Neuronal stem cell (in vitro differentiated cells): ENCODE data around the gene DCLK2.

Experiments used
- DNase-seq: peaks from one replicate; pipeline ENCODE4 v3.0.0-alpha.2; 2013; ENCODE audit warnings: low spot score
- H2AFZ ChIP-seq: one replicate; pipeline ENCODE4 v1.6.1; 2013; ENCODE audit warnings: mild to moderate bottlenecking, low read length, inconsistent platforms
- H2AK5ac ChIP-seq: 2 replicates; pipeline ENCODE4 v1.6.1; 2013; ENCODE audit warnings: low read depth, mild to moderate bottlenecking, inconsistent platforms, low read length, moderate library complexity, mixed read lengths
- H2BK120ac ChIP-seq: 2 replicates; pipeline ENCODE4 v1.6.1; 2013; ENCODE audit warnings: low read depth, mild to moderate bottlenecking, inconsistent platforms, low read length, moderate library complexity, mixed read lengths
- H2BK12ac ChIP-seq: one replicate; pipeline ENCODE4 v1.6.1; 2013; ENCODE audit warnings: low read length, inconsistent platforms
- H2BK15ac ChIP-seq: 2 replicates; pipeline ENCODE4 v1.6.1; 2013; ENCODE audit warnings: mild to moderate bottlenecking, low read length, inconsistent platforms, mixed read lengths
- H2BK5ac ChIP-seq: one replicate; pipeline ENCODE4 v1.6.1; 2013; ENCODE audit warnings: inconsistent platforms, mild to moderate bottlenecking, low read length, moderate library complexity
- H3K14ac ChIP-seq: one replicate; pipeline ENCODE4 v1.6.1; 2013; ENCODE audit warnings: low read length, inconsistent platforms
- H3K18ac ChIP-seq: 2 replicates; pipeline ENCODE4 v1.6.1; 2013; ENCODE audit warnings: low read length, inconsistent platforms
- H3K23ac ChIP-seq: 2 replicates; pipeline ENCODE4 v1.6.1; 2013; ENCODE audit warnings: low read depth, mild to moderate bottlenecking, mixed read lengths, low read length, inconsistent platforms; ENCODE audit not compliant: poor library complexity
- H3K27ac ChIP-seq: replicated peaks from 3 replicates; pipeline ENCODE4 v1.5.1; 2013; ENCODE audit warnings: low read length, inconsistent platforms
- H3K27me3 ChIP-seq, 3 experiments: 2 replicates each; pipeline ENCODE4 v1.6.1; 2013; ENCODE audit warnings: low read length in 3 of 3, mild to moderate bottlenecking in 2 of 3, inconsistent platforms in 1 of 3, low read depth in 1 of 3, mixed read lengths in 1 of 3, moderate library complexity in 1 of 3; ENCODE audit not compliant: control insufficient read depth in 3 of 3, insufficient read depth in 3 of 3
- H3K36me3 ChIP-seq, 2 donors: replicated peaks in 1 of 2; 2 replicates each; pipeline ENCODE4 v1.6.1; 2013; ENCODE audit warnings: low read length in 2 of 2; ENCODE audit not compliant: control insufficient read depth in 2 of 2, insufficient read depth in 2 of 2
- H3K4ac ChIP-seq: 2 replicates; pipeline ENCODE4 v1.6.1; 2013; ENCODE audit warnings: inconsistent platforms, mild to moderate bottlenecking, low read length, moderate library complexity
- H3K4me1 ChIP-seq, 2 donors: 1 replicate in 1 of 2; 2 replicates in 1 of 2; pipeline ENCODE4 v1.6.1; 2013; ENCODE audit warnings: low read length in 2 of 2, low read depth in 1 of 2; ENCODE audit not compliant: control insufficient read depth in 2 of 2, insufficient read depth in 1 of 2
- H3K4me2 ChIP-seq: one replicate; pipeline ENCODE4 v1.6.1; 2013; ENCODE audit warnings: mild to moderate bottlenecking, low read length, inconsistent platforms; ENCODE audit not compliant: insufficient read depth, poor library complexity, severe bottlenecking
- H3K4me3 ChIP-seq, 2 donors: 2 replicates each; pipeline ENCODE4 v1.5.1; 2013; ENCODE audit warnings: low read length in 2 of 2, mild to moderate bottlenecking in 2 of 2, inconsistent platforms in 1 of 2, moderate library complexity in 1 of 2
- H3K79me1 ChIP-seq: one replicate; pipeline ENCODE4 v1.6.1; 2013; ENCODE audit warnings: low read depth, mild to moderate bottlenecking, inconsistent platforms, low read length, moderate library complexity
- H3K9ac ChIP-seq: one replicate; pipeline ENCODE4 v1.6.1; 2013; ENCODE audit warnings: mild to moderate bottlenecking, low read depth, low read length, inconsistent platforms; ENCODE audit not compliant: poor library complexity
- H3K9me3 ChIP-seq, 2 donors: replicated peaks in 1 of 2; 2 replicates each; pipeline versions ENCODE3 to v1.6.1; 2013; ENCODE audit warnings: low read length in 2 of 2, mild to moderate bottlenecking in 2 of 2, inconsistent platforms in 1 of 2, low read depth in 1 of 2, mixed read lengths in 1 of 2, moderate library complexity in 1 of 2; ENCODE audit not compliant: control insufficient read depth in 2 of 2, insufficient read depth in 1 of 2
- H4K8ac ChIP-seq: one replicate; pipeline ENCODE4 v1.6.1; 2013; ENCODE audit warnings: low read depth, mild to moderate bottlenecking, inconsistent platforms, low read length, moderate library complexity
- H4K91ac ChIP-seq: one replicate; pipeline ENCODE4 v1.6.1; 2013; ENCODE audit warnings: low read length, low read depth, mild to moderate bottlenecking, inconsistent platforms; ENCODE audit not compliant: poor library complexity
- WGBS, 2 donors: extraction: QIAGEN DNeasy Blood & Tissue Kit; methylation state at CpG; one replicate each; pipeline ENCODE4 v1.1.7; 2013; ENCODE audit warnings: missing lambda C conversion rate in 2 of 2, mixed read lengths in 1 of 2; ENCODE audit not compliant: insufficient read length in 2 of 2, insufficient replicate concordance in 1 of 2; ENCODE audit errors: extremely low coverage in 2 of 2; 5-methylcytosine and 5-hydroxymethylcytosine counted together

The DCLK2 gene

GRCh38 chr4:150255610-150256224, 177.5 kb downstream of the DCLK2 start:
- Histone ChIP-seq H3K4me1 (peaks cover 0 to 4% of the 10 kb centered on the region in 2 donors), H4K91ac (no peak overlapping the region), H2BK5ac (no peak overlapping the region), H2AFZ (no peak overlapping the region), H2BK120ac (no peak overlapping the region), H4K8ac (no peak overlapping the region), H3K27ac (no peak overlapping the region), H3K14ac (no peak overlapping the region), H2BK12ac (no peak overlapping the region), H2AK5ac (no peak overlapping the region), H3K23ac (no peak overlapping the region), H3K9me3 (no peaks in the 10 kb centered on the region), H2BK15ac (no peak overlapping the region), H3K4me3 (no peak overlapping the region), H3K4me2 (no peak overlapping the region), H3K27me3 (no peaks in the 10 kb centered on the region), H3K79me1 (no peaks in the 10 kb centered on the region), H3K4ac (no peak overlapping the region), H3K9ac (no peak overlapping the region), H3K18ac (no peak overlapping the region), H3K36me3 (peaks cover 0 to 73% of the 10 kb centered on the region in 2 donors)
- WGBS, 2 donors = no CpG with 5 or more reads among the region's 16 CpGs
- DNase-seq = no peak

GRCh38 chr4:150256225-150256620, 178.0 kb downstream of the DCLK2 start:
- H2BK5ac ChIP-seq = no peak overlapping the region
- no CpG with 5 or more reads among the region's 23 CpGs for WGBS, 2 donors
- no peak overlapping the region for H4K91ac ChIP-seq
- peaks cover 0 to 4% of the 10 kb centered on the region in 2 donors for H3K4me1 ChIP-seq
- no peak overlapping the region for H3K4me3 ChIP-seq
- H2AK5ac ChIP-seq = no peak overlapping the region
- no peak overlapping the region for H2BK15ac ChIP-seq
- DNase-seq = no peak
- H3K9me3 ChIP-seq = no peaks in the 10 kb centered on the region
- H3K23ac ChIP-seq = no peak overlapping the region
- no peak overlapping the region for H3K4ac ChIP-seq
- no peaks in the 10 kb centered on the region for H3K27me3 ChIP-seq
- no peak overlapping the region for H2BK12ac ChIP-seq
- no peak overlapping the region for H2AFZ ChIP-seq
- no peak overlapping the region for H2BK120ac ChIP-seq
- no peak overlapping the region for H3K14ac ChIP-seq
- H3K79me1 ChIP-seq = no peaks in the 10 kb centered on the region
- peaks cover 0 to 73% of the 10 kb centered on the region in 2 donors for H3K36me3 ChIP-seq
- H4K8ac ChIP-seq = no peak overlapping the region
- H3K9ac ChIP-seq = no peak overlapping the region
- no peak overlapping the region for H3K18ac ChIP-seq
- H3K4me2 ChIP-seq = no peak overlapping the region
- no peak overlapping the region for H3K27ac ChIP-seq

- Histone ChIP-seq H2AFZ (no peak overlapping the region), H3K9ac (no peak overlapping the region), H3K4me3 (no peak overlapping the region), H4K91ac (no peak overlapping the region), H2BK120ac (no peak overlapping the region), H3K23ac (no peak overlapping the region), H2BK12ac (no peak overlapping the region), H3K9me3 (no peaks in the 10 kb centered on the region), H3K79me1 (no peaks in the 10 kb centered on the region), H4K8ac (no peak overlapping the region), H3K4me2 (no peak overlapping the region), H3K4me1 (peaks cover 0 to 4% of the 10 kb centered on the region in 2 donors), H3K27ac (no peak overlapping the region), H3K36me3 (peaks cover 0 to 71% of the 10 kb centered on the region in 2 donors), H2AK5ac (no peak overlapping the region), H2BK5ac (no peak overlapping the region), H3K14ac (no peak overlapping the region), H3K4ac (no peak overlapping the region), H3K18ac (no peak overlapping the region), H2BK15ac (no peak overlapping the region), H3K27me3 (no peaks in the 10 kb centered on the region)
- WGBS, 2 donors = no CpG with 5 or more reads among the region's 25 CpGs
- no peak for DNase-seq
Observed at GRCh38 chr4:150256841-150257730, 178.8 kb downstream of the DCLK2 start.

DNA sequence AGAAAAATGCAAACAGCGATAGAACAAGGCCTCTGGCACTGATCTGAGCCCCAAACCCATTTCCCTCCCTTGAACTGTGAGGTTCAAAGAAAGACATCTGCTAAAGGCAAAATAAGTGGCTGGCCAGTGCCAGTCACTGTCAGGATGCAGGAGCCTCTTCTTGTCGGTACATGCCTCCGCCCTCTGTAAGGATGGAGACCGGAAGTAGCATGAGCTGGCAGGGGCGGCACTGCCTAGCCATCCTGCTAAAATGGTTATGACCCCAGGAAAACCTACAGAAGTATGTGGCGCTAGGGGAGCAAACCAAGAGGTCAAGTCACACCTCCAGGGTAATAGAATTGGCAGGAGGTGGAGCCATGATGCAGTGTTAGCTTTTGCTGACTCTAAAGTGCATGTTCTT, 180.3 kb downstream of the DCLK2 start:
- Histone ChIP-seq H3K9ac (no peak overlapping the region), H3K27me3 (no peaks in the 10 kb centered on the region), H3K18ac (no peak overlapping the region), H3K4ac (no peak overlapping the region), H2AK5ac (no peak overlapping the region), H3K4me2 (no peak overlapping the region), H3K79me1 (no peaks in the 10 kb centered on the region), H3K27ac (no peak overlapping the region), H3K4me1 (peaks cover 0 to 4% of the 10 kb centered on the region in 2 donors), H4K8ac (no peak overlapping the region), H2BK120ac (no peak overlapping the region), H3K36me3 (peaks cover 0 to 66% of the 10 kb centered on the region in 2 donors), H3K4me3 (no peak overlapping the region), H2BK12ac (no peak overlapping the region), H3K23ac (no peak overlapping the region), H3K14ac (no peak overlapping the region), H2BK5ac (no peak overlapping the region), H2AFZ (no peak overlapping the region), H4K91ac (no peak overlapping the region), H3K9me3 (no peaks in the 10 kb centered on the region), H2BK15ac (no peak overlapping the region)
- no peak for DNase-seq
- no CpG with 5 or more reads among the region's 6 CpGs for WGBS, 2 donors
